HL-60 (cell line): Measurements from ENCODE around the gene TOMM20.

Experiments
- CTCF ChIP-seq: IDR thresholded peaks from one replicate; pipeline ENCODE4 v1.5.1; 2011; ENCODE audit warnings: low read length, control low read depth, inconsistent platforms; ENCODE audit not compliant: insufficient read depth
- GABPA ChIP-seq: IDR thresholded peaks from 2 replicates; pipeline ENCODE4 v1.6.1; 2012; ENCODE audit warnings: low read depth
- POLR2AphosphoS5 ChIP-seq: IDR thresholded peaks from 2 replicates; pipeline ENCODE4 v1.6.1; 2012; ENCODE audit warnings: low read depth
- REST ChIP-seq: IDR thresholded peaks from 2 replicates; pipeline ENCODE4 v1.6.1; 2012; ENCODE audit warnings: low read depth; ENCODE audit not compliant: insufficient replicate concordance
- SPI1 ChIP-seq: IDR thresholded peaks from 2 replicates; pipeline ENCODE4 v1.6.1; 2012; ENCODE audit warnings: low read depth, mild to moderate bottlenecking, borderline replicate concordance

- no peak for TF ChIP-seq CTCF
- TF ChIP-seq SPI1 = no peak
- TF ChIP-seq POLR2AphosphoS5 = no peak
- TF ChIP-seq GABPA = no peak
- no peak for TF ChIP-seq REST
Observed at GRCh38 chr1:235127203-235127602, 1.4 kb downstream of the TOMM20 start.
